IMR-90 (cell line): ENCODE data around the gene PRORP. TPM values are rescaled to one million over a fixed set of nuclear protein-coding genes. Genes with fewer than 3 reads are reported as not detected.

Source experiments
- ATAC-seq: fragments of 200-7000 bp; cut with Tn5 transposase; 2 replicates; pipeline ENCODE4 v1.9.1; 2020; ENCODE audit warnings: low read depth, mild to moderate bottlenecking, moderate library complexity
- BruUV-seq: library from RNA; stranded (reverse); fragments of 400-500 nt; replicated peaks from 2 replicates; lab custom pipeline; 2021; lab: Mats Ljungman, UMichigan
- CTCF ChIA-PET: fragments of 300-600 bp; formaldehyde crosslinking; extraction: SDS; loops from one replicate; lab custom pipeline; 2021; ENCODE audit warnings: antibody characterized with exemption; lab: Yijun Ruan, JAX
- POLR2A ChIA-PET: fragments of 300-600 bp; sonication (Branson Sonifier 250); formaldehyde crosslinking; loops from one replicate; lab custom pipeline; 2022; ENCODE audit warnings: antibody characterized with exemption; ENCODE audit not compliant: unreplicated experiment; lab: Charles Lee
- DNase-seq: peaks from one replicate; pipeline ENCODE4 v3.0.0; 2013
- H2AFZ ChIP-seq: replicated peaks from 2 replicates; pipeline ENCODE3; 2013; ENCODE audit warnings: low read length, mild to moderate bottlenecking; ENCODE audit not compliant: poor library complexity
- H2AK5ac ChIP-seq: 2 replicates; pipeline ENCODE4 v1.6.1; 2013; ENCODE audit warnings: low read depth, low read length, inconsistent platforms
- H2AK9ac ChIP-seq: replicated peaks from 2 replicates; pipeline ENCODE3; 2013; ENCODE audit warnings: mild to moderate bottlenecking, low read depth, low read length, moderate library complexity; ENCODE audit not compliant: poor library complexity
- H2BK120ac ChIP-seq: 2 replicates; pipeline ENCODE4 v1.6.1; 2013; ENCODE audit warnings: low read depth, low read length, inconsistent platforms
- H2BK15ac ChIP-seq: 3 replicates; pipeline ENCODE4 v1.6.1; 2013; ENCODE audit warnings: low read depth, low read length, inconsistent platforms
- H2BK20ac ChIP-seq: 2 replicates; pipeline ENCODE4 v1.6.1; 2013; ENCODE audit warnings: low read depth, mild to moderate bottlenecking, inconsistent platforms, low read length, moderate library complexity
- H2BK5ac ChIP-seq: 2 replicates; pipeline ENCODE4 v1.6.1; 2013; ENCODE audit warnings: mild to moderate bottlenecking, low read depth, low read length, inconsistent platforms; ENCODE audit not compliant: poor library complexity, severe bottlenecking
- H3K14ac ChIP-seq: replicated peaks from 2 replicates; pipeline ENCODE4 v1.6.1; 2013; ENCODE audit warnings: low read depth, low read length, inconsistent platforms
- H3K18ac ChIP-seq: 2 replicates; pipeline ENCODE4 v1.6.1; 2013; ENCODE audit warnings: low read depth, low read length, control low read depth
- H3K23ac ChIP-seq: 2 replicates; pipeline ENCODE4 v1.6.1; 2013; ENCODE audit warnings: low read depth, low read length, inconsistent platforms
- H3K27ac ChIP-seq: 2 replicates; pipeline ENCODE4 v1.5.1; 2013; ENCODE audit warnings: mild to moderate bottlenecking, control low read depth, low read length; ENCODE audit not compliant: insufficient read depth
- H3K27me3 ChIP-seq: 2 replicates; pipeline ENCODE4 v1.6.1; 2013; ENCODE audit warnings: low read length; ENCODE audit not compliant: control insufficient read depth, insufficient read depth
- H3K36me3 ChIP-seq: 2 replicates; pipeline ENCODE4 v1.6.1; 2013; ENCODE audit warnings: low read length, mixed read lengths; ENCODE audit not compliant: control insufficient read depth, insufficient read depth
- H3K4ac ChIP-seq: 2 replicates; pipeline ENCODE4 v1.6.1; 2013; ENCODE audit warnings: low read depth, low read length, inconsistent platforms
- H3K4me1 ChIP-seq: 2 replicates; pipeline ENCODE4 v1.6.1; 2013; ENCODE audit warnings: low read length, mixed read lengths; ENCODE audit not compliant: control insufficient read depth, insufficient read depth
- H3K4me2 ChIP-seq: 2 replicates; pipeline ENCODE4 v1.6.1; 2013; ENCODE audit warnings: low read depth, mild to moderate bottlenecking, control low read depth, low read length, moderate library complexity
- H3K4me3 ChIP-seq: 2 replicates; pipeline ENCODE4 v1.5.1; 2013; ENCODE audit warnings: low read depth, mild to moderate bottlenecking, control low read depth, low read length, moderate library complexity; ENCODE audit not compliant: insufficient read depth
- H3K56ac ChIP-seq: 2 replicates; pipeline ENCODE4 v1.6.1; 2013; ENCODE audit warnings: low read length, inconsistent platforms; ENCODE audit not compliant: insufficient read depth; ENCODE audit errors: extremely low read depth
- H3K79me1 ChIP-seq, 2 experiments: 2 replicates each; pipeline ENCODE4 v1.6.1; 2013; ENCODE audit warnings: low read length in 2 of 2, inconsistent platforms in 1 of 2, low read depth in 1 of 2
- H3K9ac ChIP-seq: 2 replicates; pipeline ENCODE4 v1.6.1; 2013; ENCODE audit warnings: low read depth, low read length, control low read depth
- H3K9me1 ChIP-seq: 2 replicates; pipeline ENCODE4 v1.6.1; 2013; ENCODE audit warnings: low read length, inconsistent platforms; ENCODE audit not compliant: insufficient read depth
- H3K9me3 ChIP-seq: 2 replicates; pipeline ENCODE4 v1.6.1; 2013; ENCODE audit warnings: low read length; ENCODE audit not compliant: control insufficient read depth, insufficient read depth
- H4K20me1 ChIP-seq: 2 replicates; pipeline ENCODE4 v1.6.1; 2013; ENCODE audit warnings: low read length, inconsistent platforms; ENCODE audit not compliant: insufficient read depth
- H4K5ac ChIP-seq: 2 replicates; pipeline ENCODE4 v1.6.1; 2013; ENCODE audit warnings: mild to moderate bottlenecking, low read depth, low read length, control low read depth
- H4K8ac ChIP-seq, 2 experiments: 2 replicates each; pipeline ENCODE4 v1.6.1; 2013; ENCODE audit warnings: low read depth in 2 of 2, low read length in 2 of 2, control low read depth in 1 of 2, inconsistent platforms in 1 of 2
- H4K91ac ChIP-seq: 2 replicates; pipeline ENCODE4 v1.6.1; 2013; ENCODE audit warnings: low read depth, low read length, inconsistent platforms; ENCODE audit not compliant: insufficient read depth
- BHLHE40 ChIP-seq: fragments of 150-350 bp; IDR thresholded peaks from 2 replicates; pipeline ENCODE4 v1.6.1; 2016; ENCODE audit warnings: mild to moderate bottlenecking, low read depth, low read length
- CHD1 ChIP-seq: IDR thresholded peaks from 2 replicates; pipeline ENCODE4 v1.6.1; 2012; ENCODE audit warnings: low read depth, low read length, improper control_type of control experiment
- ELK1 ChIP-seq: fragments of 150-350 bp; IDR thresholded peaks from 2 replicates; pipeline ENCODE4 v1.6.1; 2016; ENCODE audit warnings: low read depth, mild to moderate bottlenecking, low read length, moderate library complexity, borderline replicate concordance
- RAD21 ChIP-seq: IDR thresholded peaks from 2 replicates; pipeline ENCODE4 v1.6.1; 2012; ENCODE audit warnings: low read length, improper control_type of control experiment
- USF2 ChIP-seq: fragments of 150-350 bp; IDR thresholded peaks from 2 replicates; pipeline ENCODE4 v1.6.1; 2017; ENCODE audit warnings: mild to moderate bottlenecking, antibody characterized with exemption, low read length, low read depth
- WGBS, 2 experiments: methylation state at CpG; one replicate each; pipeline versions ENCODE4 v1.1.5 to v1.1.7; 2013; ENCODE audit warnings: missing lambda C conversion rate in 2 of 2; ENCODE audit not compliant: insufficient read length in 1 of 2; ENCODE audit errors: extremely low coverage in 2 of 2; 5-methylcytosine and 5-hydroxymethylcytosine counted together
- dilution Hi-C: fragments of 300-500 bp; cut with HindIII; formaldehyde crosslinking; loops from one replicate; pipeline ENCODE4 v1.14.3; 2018; ENCODE audit warnings: low sequenced_read_pairs; ENCODE audit not compliant: unreplicated experiment
- in situ Hi-C: fragments of 300-500 bp; cut with MboI; formaldehyde crosslinking; loops from 3 replicates; pipeline ENCODE4 v1.14.3; 2019; ENCODE audit warnings: low sequenced_read_pairs, inconsistent platforms, mixed read lengths
- intact Hi-C: fragments of 100-400 bp; cut with micrococcal nuclease; formaldehyde crosslinking; loops from 2 replicates; pipeline ENCODE4 v1.10.0; 2022
- polyA plus RNA-seq, 3 experiments: library from polyadenylated mRNA; depleted of rRNA; stranded (reverse); fragments of >200 nt; gene quantifications; 2 replicates each; pipeline ENCODE4 v1.2.3, GENCODE V29; 2012; ENCODE audit warnings: low replicate concordance in 1 of 3
- total RNA-seq: library from RNA; depleted of rRNA; stranded (reverse); fragments of >200 nt; gene quantifications from 2 replicates; pipeline ENCODE4 v1.2.3, GENCODE V29; 2012

PRORP gene
- total and polyA plus RNA-seq, 2 of the 4 experiments (the other 2 are of a cell fraction), result 18.0 to 50.5 TPM

- no peak overlapping the region; the same call in 1 of the 2 replicates for H3K27ac ChIP-seq
- H3K9ac ChIP-seq, result no peak overlapping the region
- intact Hi-C loops (loop anchor here (5.0 kb wide), 1 partner anchor 133 kb away; the partner anchor contains the start of gene PSMA6), in situ Hi-C loops (no loop called here), dilution Hi-C loops (no loop called here)
- no peak overlapping the region for H3K4me3 ChIP-seq
- H2BK20ac ChIP-seq, result peak overlapping the region; percentile 82
- DNase-seq, result peak; percentile 31
- H3K79me1 ChIP-seq, result peaks cover 5 to 34% of the 10 kb centered on the region in 2 experiments
- H3K4me2 ChIP-seq, result no peak overlapping the region
- peak overlapping the region; percentile 96; the same call in 2 of the 3 replicates for H2BK15ac ChIP-seq
- TF ChIP-seq USF2 (no peak), RAD21 (no peak), BHLHE40 (no peak), ELK1 (no peak), CHD1 (no peak)
- peak overlapping the region; percentile 77 for H2BK5ac ChIP-seq
- no TSS peak for BruUV-seq
- no peak overlapping the region for H2AFZ ChIP-seq
- no peak overlapping the region for H2AK9ac ChIP-seq
- no peaks in the 10 kb centered on the region for H4K20me1 ChIP-seq
- no peaks in the 10 kb centered on the region for H3K9me3 ChIP-seq
- H2AK5ac ChIP-seq, result peak overlapping the region; percentile 82
- no peak overlapping the region; the same call in 1 of the 2 replicates for H3K56ac ChIP-seq
- CTCF ChIA-PET, result interaction anchor here (0.5 kb wide), 1 partner anchor 10 kb away, joined by 4 read pairs; no protein-coding TSS in a partner anchor
- WGBS, 2 experiments, result 97 to 100% methylated on average over 1 to 6 of the region's 8 CpGs
- H3K23ac ChIP-seq, result peak overlapping the region; percentile 1; the same call in 1 of the 2 replicates
- H3K9me1 ChIP-seq, result peaks cover 7% of the 10 kb centered on the region
- POLR2A ChIA-PET, result interaction anchor here (0.5 kb wide), 1 partner anchor 94 kb away, joined by 3 read pairs; no protein-coding TSS in a partner anchor
- peaks cover 3% of the 10 kb centered on the region for H3K36me3 ChIP-seq
- peak overlapping the region; percentile 14; the same call in 1 of the 2 replicates for H3K18ac ChIP-seq
- peak overlapping the region; percentile 78 for H4K91ac ChIP-seq
- H3K4me1 ChIP-seq, result peaks cover 11% of the 10 kb centered on the region
- no peak overlapping the region; the same call in 1 of the 2 replicates for H3K14ac ChIP-seq
- H3K27me3 ChIP-seq, result no peaks in the 10 kb centered on the region
- no peak for ATAC-seq
- peak overlapping the region; percentile 67 for H3K4ac ChIP-seq
- peak overlapping the region; percentile 49 to 66; a peak in 3 of 4 replicates for H4K8ac ChIP-seq
- H2BK120ac ChIP-seq, result peak overlapping the region; percentile 84
- no peak overlapping the region for H4K5ac ChIP-seq
These were observed 36.8 kb downstream of the PRORP start for GRCh38 chr14:35158951-35159653.
